Measurements from ENCODE around the gene MIX23.

The MIX23 gene

DNA sequence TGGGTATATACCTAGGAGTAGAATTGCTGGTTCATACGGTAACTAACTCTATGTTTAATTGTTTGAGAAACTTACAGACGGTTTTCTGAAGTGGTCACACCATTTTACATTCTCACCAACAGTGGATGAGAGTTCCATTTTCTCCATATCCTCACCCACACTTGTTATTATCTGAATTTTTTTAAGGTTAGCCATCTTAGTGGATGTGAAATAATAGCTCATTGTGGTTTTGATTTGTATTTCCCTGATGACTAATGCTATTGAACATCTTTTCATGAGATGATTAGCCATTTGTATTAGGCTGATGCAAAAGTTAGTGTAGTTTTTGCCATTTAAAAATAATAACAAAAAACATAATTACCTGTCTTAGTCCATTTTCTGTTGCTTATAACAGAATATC is 39.4 kb downstream of the MIX23 start:
- no peak for DNase-seq

DNA sequence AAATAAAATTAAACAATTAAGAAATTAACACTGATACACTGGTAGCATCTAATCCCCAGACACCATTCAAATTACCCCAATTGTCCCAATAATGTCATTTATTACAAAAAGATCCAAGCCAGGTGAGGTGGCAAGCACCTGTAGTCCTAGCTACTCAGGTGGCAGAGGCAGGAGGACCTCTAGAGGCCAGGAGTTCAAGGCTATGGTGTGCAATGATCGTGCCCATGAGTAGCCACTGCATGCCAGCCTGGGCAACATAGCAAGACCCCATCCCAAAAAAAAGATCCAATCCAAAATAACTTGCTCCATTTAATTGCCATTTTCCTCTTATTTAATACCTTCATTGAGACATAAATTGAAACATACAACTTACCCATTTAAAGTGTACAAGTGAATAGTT is 40.2 kb downstream of the MIX23 start:
- DNase-seq = no peak

DNA sequence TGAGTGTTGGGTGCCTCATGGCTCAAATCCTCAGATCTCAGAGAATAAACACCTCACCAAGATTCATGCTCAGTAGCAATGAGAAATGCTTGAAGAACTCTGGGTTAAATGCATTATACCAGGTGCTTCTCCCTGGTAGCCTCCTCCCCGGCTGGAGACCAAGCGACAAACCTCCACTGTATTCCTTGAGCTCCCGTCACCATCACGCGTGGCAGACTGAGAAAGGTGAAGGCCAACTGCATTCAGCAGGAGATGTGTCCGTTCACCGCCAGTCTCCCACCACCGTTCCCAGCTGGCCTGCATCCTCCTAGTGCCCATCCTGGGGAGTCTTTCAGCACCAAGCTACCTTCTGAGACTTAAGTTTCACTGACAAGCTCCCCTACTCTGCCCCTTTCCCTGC is 50.5 kb downstream of the MIX23 start:
- no peak for DNase-seq

DNA sequence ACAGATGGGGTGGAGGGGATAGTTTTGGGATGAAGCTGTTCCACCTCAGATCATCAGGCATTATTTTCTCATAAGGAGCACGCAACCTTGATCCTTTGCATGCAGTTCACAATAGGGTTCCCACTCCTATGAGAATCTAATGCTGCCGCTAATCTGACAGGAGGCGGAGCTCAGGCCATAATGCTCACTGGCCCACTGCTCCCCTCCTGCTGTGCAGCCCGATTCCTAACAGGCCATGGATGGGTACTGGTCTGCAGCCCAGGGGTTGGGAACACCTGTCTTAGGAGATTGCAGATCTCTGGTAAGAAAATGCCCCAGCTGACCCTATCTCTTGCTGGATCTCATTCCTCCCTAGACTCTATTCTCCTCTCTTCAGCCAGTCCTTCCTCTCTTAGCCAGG is 51.1 kb downstream of the MIX23 start:
- no peak for DNase-seq

DNA sequence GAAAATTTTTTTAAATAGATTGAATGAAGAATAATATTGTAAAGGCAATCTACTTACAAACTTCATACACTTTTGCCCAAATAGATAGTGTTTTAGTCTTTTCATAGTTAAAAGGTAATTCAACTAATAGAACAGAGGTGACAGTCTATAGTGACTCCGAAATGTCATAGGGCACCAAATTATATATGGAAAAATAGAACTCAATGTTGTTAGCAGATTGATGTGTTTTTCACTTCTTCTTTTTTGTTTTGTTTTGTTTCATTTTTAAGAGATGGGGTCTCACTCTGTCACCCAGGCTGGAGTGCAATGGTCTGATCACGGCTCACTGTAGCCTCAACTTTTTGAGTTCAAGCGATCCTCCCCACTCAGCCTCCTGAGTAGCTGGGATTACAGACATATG is 57.3 kb downstream of the MIX23 start:
- no peak for DNase-seq

DNA sequence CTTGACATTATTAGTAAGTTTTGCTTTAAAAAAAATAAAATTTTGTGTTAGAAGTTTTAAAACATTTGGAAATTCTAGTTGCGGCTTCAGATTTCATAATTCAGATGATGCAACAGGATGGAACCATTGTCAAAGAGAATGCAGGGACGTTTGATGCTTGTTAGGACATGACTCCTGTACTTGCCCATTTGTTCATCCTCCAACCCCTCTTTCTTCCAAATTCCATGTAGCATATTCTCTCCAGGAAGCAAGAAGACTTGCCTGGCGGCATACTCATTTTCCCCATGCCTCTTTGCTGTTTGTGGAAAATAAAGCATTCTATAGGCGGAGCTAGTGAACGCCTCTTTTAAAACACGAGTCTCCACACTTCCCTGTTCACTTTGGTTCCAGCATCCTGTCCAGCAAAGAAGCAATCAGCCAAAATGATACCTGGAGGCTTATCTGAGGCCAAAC is 58.1 kb downstream of the MIX23 start, which contains the start of gene CSTA:
Gene CSTA (plus strand): TSS at position 378 of the 453 bp plus-strand sequence. CDS start 45 bp downstream, at position 423.
- DNase-seq = no peak

DNA sequence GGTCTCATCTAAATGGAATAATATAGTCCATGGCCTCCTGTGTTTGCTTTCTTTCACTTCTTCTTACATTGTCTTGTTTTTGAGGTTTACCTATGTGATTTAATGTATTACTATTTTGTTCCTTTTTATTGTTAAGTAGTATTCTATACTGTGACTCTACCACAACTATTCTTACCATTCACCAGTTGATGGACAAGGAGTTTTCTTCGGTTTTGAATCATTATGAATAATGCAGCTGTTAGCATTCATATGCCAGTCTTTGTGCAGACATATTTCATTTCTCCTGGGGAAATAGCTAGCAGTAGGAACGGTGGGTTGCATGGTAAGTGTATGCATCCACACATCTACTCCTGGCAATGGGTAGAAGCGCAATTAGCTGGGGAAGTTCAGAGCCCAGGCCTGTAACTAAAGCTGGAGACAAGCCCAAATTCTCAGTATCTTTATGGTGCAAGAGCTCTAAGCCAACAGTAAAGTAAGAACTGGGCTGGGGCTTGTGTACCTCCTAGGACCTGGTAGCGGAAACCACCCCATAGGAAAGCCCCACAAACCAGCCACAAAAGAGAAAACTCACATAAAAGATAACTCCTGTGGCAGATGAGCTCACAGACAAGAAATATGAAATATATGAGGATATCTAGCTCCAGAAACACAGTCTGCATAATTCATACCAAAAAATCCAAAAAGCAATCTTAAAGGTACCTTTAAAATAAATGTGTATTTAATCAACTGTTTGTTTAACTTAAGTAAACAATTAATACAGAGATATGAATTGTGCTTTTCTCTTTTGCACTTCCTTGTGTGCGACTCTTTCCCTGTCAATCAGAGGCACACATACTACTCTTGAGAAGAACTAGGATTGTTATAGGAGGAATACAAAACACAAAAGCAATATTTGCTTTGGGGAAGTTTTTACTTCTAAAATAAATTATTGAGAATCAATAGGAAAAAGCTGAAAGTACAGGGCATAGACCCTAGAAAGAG is 60.6 kb downstream of the MIX23 start:
- DNase-seq = no peak

DNA sequence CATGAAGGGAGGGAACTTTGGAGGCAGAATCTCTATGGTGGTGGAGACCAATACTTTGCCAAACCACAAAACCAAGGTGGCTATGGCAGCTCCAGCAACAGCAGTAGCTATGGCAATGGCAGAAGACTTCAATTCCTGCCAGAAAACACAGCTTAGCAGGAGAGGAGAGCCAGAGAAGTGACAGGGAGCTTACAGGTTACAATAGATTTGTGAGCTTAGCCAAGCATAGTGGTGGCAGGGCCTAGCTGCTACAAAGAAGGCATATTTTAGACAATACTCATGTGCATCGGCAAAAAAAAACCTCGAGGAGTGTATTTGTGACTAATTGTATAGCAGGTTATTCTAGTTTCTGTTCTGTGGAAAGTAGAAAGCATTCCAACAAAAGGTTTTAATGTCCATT is 64.4 kb downstream of the MIX23 start:
- no peak for DNase-seq

DNA sequence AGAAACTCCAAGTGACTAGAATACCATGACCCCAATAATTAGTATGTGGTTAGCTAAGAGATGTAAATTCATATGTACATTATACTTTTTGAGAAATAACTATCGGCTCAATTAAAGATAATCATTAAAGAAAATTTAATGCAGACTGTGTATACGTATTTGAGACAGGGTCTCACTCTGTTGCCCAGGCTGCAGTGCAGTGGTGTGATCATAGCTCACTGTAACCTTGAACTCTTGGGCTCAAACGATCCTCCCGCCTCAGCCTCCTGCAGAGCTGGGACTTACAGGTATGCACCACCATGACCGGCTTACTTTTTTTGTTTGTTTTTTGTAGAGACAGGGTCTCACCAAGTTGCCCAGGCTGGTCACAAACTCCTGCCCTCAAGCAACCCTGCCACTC is 66.7 kb downstream of the MIX23 start:
- no peak for DNase-seq

DNA sequence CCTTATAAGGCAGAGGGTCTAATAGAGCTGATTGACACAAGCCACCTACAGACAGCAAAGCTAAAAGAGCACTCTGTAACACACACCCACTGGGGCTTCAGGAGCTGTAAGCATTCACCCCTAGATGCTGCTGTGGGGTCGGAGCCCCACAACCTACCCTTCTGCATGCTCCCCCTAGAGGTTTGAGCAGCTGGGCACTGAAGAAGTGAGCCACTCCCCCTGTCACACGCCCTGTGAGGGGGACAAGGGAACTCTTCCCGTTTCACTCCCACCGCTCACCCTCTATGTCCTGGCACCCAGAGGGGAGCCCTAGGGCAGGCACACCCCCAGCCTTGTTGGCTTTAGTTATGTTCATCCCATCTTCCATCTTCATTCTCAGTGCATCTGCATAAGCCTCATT is 67.4 kb downstream of the MIX23 start:
- DNase-seq = no peak

DNA sequence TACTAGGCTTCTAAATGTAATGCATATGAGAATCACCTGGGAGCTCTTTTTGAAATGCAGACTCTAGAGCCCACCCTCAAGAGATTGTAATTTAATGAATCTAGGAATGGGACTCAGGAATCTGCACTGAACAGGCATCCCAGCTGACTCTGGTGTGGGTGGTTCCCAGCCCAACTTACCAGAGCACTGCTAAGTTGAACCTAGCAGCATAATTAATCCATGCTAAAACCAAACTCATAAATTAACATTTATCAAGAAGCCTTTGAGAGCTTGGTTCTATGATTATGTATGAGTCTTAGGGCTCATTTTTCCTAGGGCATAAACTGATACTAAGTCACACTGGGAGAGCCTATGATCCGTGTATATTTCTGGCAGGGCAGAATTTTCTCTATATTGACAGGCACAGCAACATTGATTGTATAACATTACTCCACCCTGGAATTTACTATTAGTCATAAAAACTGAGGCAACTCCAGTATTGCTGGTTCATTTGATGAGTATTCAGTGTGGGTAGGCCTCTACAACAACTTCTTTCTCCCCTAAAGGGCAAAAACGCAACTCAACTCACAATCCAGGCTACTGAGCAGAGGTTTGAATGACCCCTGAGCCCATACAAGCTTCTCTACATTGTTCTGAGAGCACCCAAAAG is 68.7 kb downstream of the MIX23 start:
- no peak for DNase-seq

DNA sequence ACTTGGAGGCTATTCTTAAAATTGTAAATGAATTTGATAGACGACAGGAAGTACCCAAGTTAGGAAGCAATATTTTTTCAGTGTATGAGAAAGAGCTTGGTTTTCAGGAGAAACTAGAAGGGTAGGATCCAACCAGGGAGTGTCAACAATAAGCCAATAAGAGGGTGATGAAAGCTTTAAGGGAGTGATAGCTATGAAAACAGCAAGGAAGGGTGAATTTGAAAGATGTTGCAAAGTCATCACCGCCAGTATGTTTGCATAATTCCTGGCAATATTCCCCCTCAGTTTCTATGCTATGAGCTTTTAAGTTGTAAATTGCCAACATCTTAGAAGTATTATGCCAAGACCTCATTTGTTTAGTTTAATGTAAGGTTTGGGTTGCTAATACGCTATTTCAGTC is 69.8 kb downstream of the MIX23 start:
- no peak for DNase-seq

DNA sequence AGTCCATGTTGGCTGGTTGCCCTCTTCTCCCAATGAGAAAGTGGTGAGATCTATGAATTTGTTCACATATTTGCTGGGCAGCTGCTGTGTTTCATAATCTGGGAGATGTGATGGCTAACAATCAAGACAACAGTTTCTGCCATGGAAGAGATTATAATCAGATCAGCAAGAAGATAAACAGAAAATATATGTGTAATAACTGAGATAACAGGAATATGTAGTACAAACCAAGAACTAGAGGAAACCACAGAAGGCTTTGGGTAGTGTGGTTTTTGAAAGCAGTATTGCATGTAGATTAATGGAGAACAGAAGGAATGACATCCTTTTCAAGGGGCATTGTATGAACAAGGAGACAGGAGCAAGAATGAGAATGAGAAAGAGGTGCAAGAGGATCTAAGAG is 70.2 kb downstream of the MIX23 start:
- no peak for DNase-seq

DNA sequence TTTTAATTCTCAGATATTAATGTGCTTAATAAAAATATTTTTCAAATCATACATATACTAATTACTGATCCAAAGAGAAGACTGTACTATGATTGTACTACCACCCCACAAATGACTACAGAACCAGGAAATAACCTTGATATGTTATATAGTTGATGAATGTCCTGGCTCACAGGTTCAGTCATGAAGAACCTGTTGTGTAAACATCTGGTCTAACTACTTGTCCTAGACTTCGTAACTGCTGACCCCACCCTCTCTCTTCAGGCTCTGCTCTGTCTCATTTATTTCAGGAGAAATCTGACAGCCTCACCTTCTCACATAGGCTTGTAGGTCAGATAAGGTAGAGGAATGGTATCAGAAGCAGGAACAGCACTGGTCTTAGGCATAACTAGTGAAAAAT is 72.7 kb downstream of the MIX23 start:
- no peak for DNase-seq

Measured in NCI-H1436 treated with DMSO at 0.1 percent for 48 hours (cell line).